Measurements from ENCODE around the gene AFAP1. TPM values are rescaled to one million over a fixed set of nuclear protein-coding genes. Genes with fewer than 3 reads are reported as not detected.

AFAP1 gene
- total and polyA plus RNA-seq, 2 of the 4 experiments (the other 2 are of a cell fraction), result 48.2 to 80.9 TPM

- Histone ChIP-seq H3K4me3 (ENCODE audit: insufficient read depth, low read depth, low read length) (no peak overlapping the region), H2BK120ac (ENCODE audit: low read depth, low read length) (no peak overlapping the region), H2AK5ac (ENCODE audit: low read depth, low read length) (no peak overlapping the region), H2AFZ (replicated peaks; ENCODE audit: low read length, poor library complexity) (no peak overlapping the region), H3K36me3 (ENCODE audit: control insufficient read depth, insufficient read depth, low read length) (peaks cover 19% of the 10 kb centered on the region), H3K23ac (ENCODE audit: low read depth, low read length) (no peak overlapping the region), H3K4me2 (ENCODE audit: low read depth, low read length) (no peak overlapping the region), H2BK15ac (ENCODE audit: low read depth, low read length) (no peak overlapping the region), H3K18ac (ENCODE audit: low read depth, low read length) (no peak overlapping the region), H3K4ac (ENCODE audit: low read depth, low read length) (no peak overlapping the region), H4K8ac (ENCODE audit: low read depth in 2 of 2, low read length in 2 of 2) (no peak overlapping the region), H4K20me1 (ENCODE audit: insufficient read depth, low read length) (peaks cover 17% of the 10 kb centered on the region), H2BK5ac (ENCODE audit: low read depth, low read length, poor library complexity, severe bottlenecking) (no peak overlapping the region), H2AK9ac (replicated peaks; ENCODE audit: low read depth, low read length, poor library complexity) (no peak overlapping the region), H3K14ac (replicated peaks; ENCODE audit: low read depth, low read length) (no peak overlapping the region), H4K91ac (ENCODE audit: insufficient read depth, low read depth, low read length) (no peak overlapping the region), H3K9me1 (ENCODE audit: insufficient read depth, low read length) (no peaks in the 10 kb centered on the region), H3K27me3 (ENCODE audit: control insufficient read depth, insufficient read depth, low read length) (no peaks in the 10 kb centered on the region), H3K27ac (ENCODE audit: insufficient read depth, low read length) (no peak overlapping the region), H3K9me3 (ENCODE audit: control insufficient read depth, insufficient read depth, low read length) (no peaks in the 10 kb centered on the region), H4K5ac (ENCODE audit: low read depth, low read length) (no peak overlapping the region), H3K9ac (ENCODE audit: low read depth, low read length) (no peak overlapping the region), H3K79me1 (ENCODE audit: low read depth in 1 of 2, low read length in 2 of 2) (no peaks in the 10 kb centered on the region; a peak in 1 of 4 replicates), H2BK20ac (ENCODE audit: low read depth, low read length) (no peak overlapping the region), H3K4me1 (ENCODE audit: control insufficient read depth, insufficient read depth, low read length) (peaks cover 1% of the 10 kb centered on the region; the same call in 1 of the 2 replicates), H3K56ac (ENCODE audit: extremely low read depth, insufficient read depth, low read length) (no peak overlapping the region)
- BruUV-seq (replicated peaks), result no TSS peak
- dilution Hi-C loops (cut with HindIII; ENCODE audit: low sequenced_read_pairs, unreplicated experiment), result no loop called here
- in situ Hi-C loops (cut with MboI; ENCODE audit: low sequenced_read_pairs), result no loop called here
- no peak for TF ChIP-seq SMC3 (IDR thresholded peaks at IDR 0.05; ENCODE audit: low read depth, low read length)
- intact Hi-C loops (cut with micrococcal nuclease), result no loop called here
- POLR2A ChIA-PET (ENCODE audit: unreplicated experiment), result no interaction called here
- DNase-seq (no peak), ATAC-seq (ENCODE audit: low read depth) (no peak)
- CTCF ChIA-PET, result no interaction called here
- WGBS, 2 experiments (ENCODE audit: extremely low coverage in 2 of 2, insufficient read length in 1 of 2), result 92% methylated on average over 4 of the region's 15 CpGs; no CpG with 5 or more reads in 1 of the 2 experiments
Measured at GRCh38 chr4:7753931-7754465, 185.7 kb downstream of the AFAP1 start.

All from IMR-90 (cell line).